Measurements from ENCODE around the gene CPNE6.

DNA sequence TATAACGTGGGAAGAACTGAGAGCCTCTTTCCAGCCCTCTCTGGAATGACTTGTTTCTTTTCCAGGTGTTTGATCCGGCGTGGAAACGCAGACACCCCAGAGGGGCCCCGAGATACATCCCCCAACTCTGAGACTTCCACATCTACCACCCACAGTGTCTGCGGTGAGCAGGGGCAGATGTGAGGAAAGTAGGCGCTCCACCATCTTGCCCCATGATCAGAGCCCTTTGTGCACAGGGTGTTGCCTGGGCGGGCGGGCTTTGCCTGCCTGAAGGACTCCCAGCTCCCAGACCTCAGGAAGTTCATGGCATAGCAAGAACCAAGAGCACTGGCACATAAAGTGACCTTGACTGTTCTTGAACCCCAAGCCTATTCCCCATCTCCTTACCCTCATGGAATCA, 16.7 kb upstream of the CPNE6 start:
- TF ChIP-seq, protein P1, sequence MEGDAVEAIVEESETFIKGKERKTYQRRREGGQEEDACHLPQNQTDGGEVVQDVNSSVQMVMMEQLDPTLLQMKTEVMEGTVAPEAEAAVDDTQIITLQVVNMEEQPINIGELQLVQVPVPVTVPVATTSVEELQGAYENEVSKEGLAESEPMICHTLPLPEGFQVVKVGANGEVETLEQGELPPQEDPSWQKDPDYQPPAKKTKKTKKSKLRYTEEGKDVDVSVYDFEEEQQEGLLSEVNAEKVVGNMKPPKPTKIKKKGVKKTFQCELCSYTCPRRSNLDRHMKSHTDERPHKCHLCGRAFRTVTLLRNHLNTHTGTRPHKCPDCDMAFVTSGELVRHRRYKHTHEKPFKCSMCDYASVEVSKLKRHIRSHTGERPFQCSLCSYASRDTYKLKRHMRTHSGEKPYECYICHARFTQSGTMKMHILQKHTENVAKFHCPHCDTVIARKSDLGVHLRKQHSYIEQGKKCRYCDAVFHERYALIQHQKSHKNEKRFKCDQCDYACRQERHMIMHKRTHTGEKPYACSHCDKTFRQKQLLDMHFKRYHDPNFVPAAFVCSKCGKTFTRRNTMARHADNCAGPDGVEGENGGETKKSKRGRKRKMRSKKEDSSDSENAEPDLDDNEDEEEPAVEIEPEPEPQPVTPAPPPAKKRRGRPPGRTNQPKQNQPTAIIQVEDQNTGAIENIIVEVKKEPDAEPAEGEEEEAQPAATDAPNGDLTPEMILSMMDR (conservative IDR thresholded peaks at IDR 0.05; ENCODE audit: low read length) = no peak
- TF ChIP-seq EZH2phosphoT487 (IDR thresholded peaks at IDR 0.05; ENCODE audit: borderline replicate concordance, low read depth, low read length) = no peak

Measured in OCI-LY7 (cell line).